Ascending aorta (tissue), 2 donors: Measurements from ENCODE around the gene TSPAN5. TPM values are rescaled to one million over a fixed set of nuclear protein-coding genes. Genes with fewer than 3 reads are reported as not detected.

Experiments
- DNase-seq, 2 donors: peaks; one replicate each; pipeline ENCODE4 v3.0.0-alpha.2; 2019; ENCODE audit warnings: low spot score in 2 of 2
- H3K27ac ChIP-seq, 2 donors: fragments of 200-600 bp; sonication (generic); one replicate each; pipeline ENCODE4 v1.5.1; 2016 to 2017; ENCODE audit warnings: mild to moderate bottlenecking in 1 of 2
- H3K27me3 ChIP-seq: fragments of 200-600 bp; sonication (generic); one replicate; pipeline ENCODE4 v1.5.1; 2017
- H3K36me3 ChIP-seq, 2 donors: fragments of 200-600 bp; sonication (generic); one replicate each; pipeline ENCODE4 v1.5.1; 2016
- H3K4me1 ChIP-seq, 2 donors: fragments of 200-600 bp; sonication (generic); one replicate each; pipeline ENCODE4 v1.5.1; 2016 to 2017; ENCODE audit warnings: mild to moderate bottlenecking in 1 of 2
- H3K4me3 ChIP-seq, 2 donors: fragments of 200-600 bp; sonication (generic); one replicate each; pipeline ENCODE4 v1.5.1; 2016 to 2017; ENCODE audit warnings: mild to moderate bottlenecking in 1 of 2
- H3K9me3 ChIP-seq, 2 donors: fragments of 200-600 bp; sonication (generic); one replicate each; pipeline ENCODE4 v1.5.1; 2016
- CTCF ChIP-seq, 3 experiments: fragments of 200-600 bp in 2 of 3; fragments of 450-650 bp in 1 of 3; sonication (generic) in 2 of 3; IDR thresholded peaks; one replicate each; pipeline ENCODE4 v1.5.1; 2016 to 2019; ENCODE audit warnings: antibody characterized with exemption in 3 of 3, mild to moderate bottlenecking in 1 of 3, moderate library complexity in 1 of 3
- intact Hi-C: fragments of 100-400 bp; cut with DNase I; formaldehyde crosslinking; loops from one replicate; pipeline ENCODE4 v1.15.1; 2023
- total RNA-seq: library from RNA; depleted of rRNA; stranded (reverse); fragments of >200 nt; gene quantifications from one replicate; pipeline ENCODE4 v1.1.0, GENCODE V29; 2016

Gene TSPAN5
- total RNA-seq, 1 donor from 2014 or later = 5.2 TPM

- no peaks in the 10 kb centered on the region for H3K27me3 ChIP-seq
- DNase-seq = no peak
- no peak overlapping the region for H3K4me3 ChIP-seq
- no peaks in the 10 kb centered on the region for H3K9me3 ChIP-seq
- H3K27ac ChIP-seq = no peak overlapping the region
- no peak for TF ChIP-seq CTCF (IDR thresholded peaks at IDR 0.05)
- H3K4me1 ChIP-seq = peaks cover 0 to 1% of the 10 kb centered on the region in 2 donors
- no peaks in the 10 kb centered on the region for H3K36me3 ChIP-seq
- intact Hi-C loops = no loop called here
Measured at GRCh38 chr4:98642991-98643426, 15.4 kb downstream of the TSPAN5 start.

- TF ChIP-seq CTCF (IDR thresholded peaks at IDR 0.05) = no peak
- no peaks in the 10 kb centered on the region for H3K9me3 ChIP-seq
- no peaks in the 10 kb centered on the region for H3K27me3 ChIP-seq
- no peaks in the 10 kb centered on the region for H3K4me1 ChIP-seq
- DNase-seq = no peak
- no peak overlapping the region for H3K4me3 ChIP-seq
- H3K27ac ChIP-seq = no peak overlapping the region
- intact Hi-C loops = no loop called here
- H3K36me3 ChIP-seq = no peaks in the 10 kb centered on the region
Measured at GRCh38 chr4:98641906-98642668, 16.3 kb downstream of the TSPAN5 start.

GRCh38 chr4:98641376-98641775 lies 17.0 kb downstream of the TSPAN5 start:
- intact Hi-C loops = no loop called here
- DNase-seq = no peak
- Histone ChIP-seq H3K4me3 (no peak overlapping the region), H3K36me3 (no peaks in the 10 kb centered on the region), H3K9me3 (no peaks in the 10 kb centered on the region), H3K27ac (no peak overlapping the region), H3K4me1 (no peaks in the 10 kb centered on the region), H3K27me3 (no peaks in the 10 kb centered on the region)
- TF ChIP-seq CTCF (IDR thresholded peaks at IDR 0.05) = no peak

GRCh38 chr4:98639523-98639922 lies 18.9 kb downstream of the TSPAN5 start:
- intact Hi-C loops = no loop called here
- Histone ChIP-seq H3K4me3 (no peak overlapping the region), H3K4me1 (no peaks in the 10 kb centered on the region), H3K27ac (no peak overlapping the region), H3K9me3 (no peaks in the 10 kb centered on the region), H3K36me3 (no peaks in the 10 kb centered on the region), H3K27me3 (no peaks in the 10 kb centered on the region)
- DNase-seq = no peak
- TF ChIP-seq CTCF (IDR thresholded peaks at IDR 0.05) = no peak

GRCh38 chr4:98639108-98639507 lies 19.3 kb downstream of the TSPAN5 start:
- no peak for TF ChIP-seq CTCF (IDR thresholded peaks at IDR 0.05)
- DNase-seq = no peak
- no peaks in the 10 kb centered on the region for H3K36me3 ChIP-seq
- no peaks in the 10 kb centered on the region for H3K4me1 ChIP-seq
- intact Hi-C loops = no loop called here
- H3K4me3 ChIP-seq = no peak overlapping the region
- no peaks in the 10 kb centered on the region for H3K27me3 ChIP-seq
- H3K27ac ChIP-seq = no peak overlapping the region
- no peaks in the 10 kb centered on the region for H3K9me3 ChIP-seq
